ENCODE data around the gene HMCES.

The HMCES gene

DNA sequence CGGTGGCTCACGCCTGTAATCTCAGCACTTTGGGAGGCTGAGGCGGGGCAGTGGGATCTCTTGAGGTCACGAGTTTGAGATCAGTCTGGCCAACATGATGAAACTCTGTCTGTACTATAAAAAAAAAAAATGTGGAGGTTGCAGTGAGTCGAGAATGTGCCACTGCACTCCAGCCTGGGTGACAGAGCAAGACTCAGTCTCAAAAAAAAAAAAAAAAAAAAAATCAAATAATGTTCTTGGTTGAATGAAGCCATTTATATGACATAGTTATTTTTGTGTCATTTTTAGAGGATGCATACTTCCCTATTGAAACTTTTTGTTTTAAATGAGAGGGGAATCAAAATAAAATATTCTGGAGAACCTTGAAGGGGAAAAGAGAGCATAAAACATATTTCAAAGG, 3.1 kb downstream of the HMCES start:
- no peak overlapping the region for H3K4me3 ChIP-seq (ENCODE audit: low read depth in 1 of 2, low read length in 2 of 2)
- H3K79me2 ChIP-seq (ENCODE audit: insufficient read depth, low read length) = peaks cover 40% of the 10 kb centered on the region
- no peak overlapping the region for H3K27ac ChIP-seq (ENCODE audit: low read length)
- no peak for DNase-seq
- no peak for ATAC-seq (ENCODE audit: insufficient read depth, low read depth)
- H2AFZ ChIP-seq (ENCODE audit: low read depth, low read length) = no peak overlapping the region
- H3K9ac ChIP-seq (ENCODE audit: low read depth, low read length) = no peak overlapping the region
- H3K4me2 ChIP-seq (ENCODE audit: insufficient read depth, low read length) = no peak overlapping the region
- TF ChIP-seq, protein P1, sequence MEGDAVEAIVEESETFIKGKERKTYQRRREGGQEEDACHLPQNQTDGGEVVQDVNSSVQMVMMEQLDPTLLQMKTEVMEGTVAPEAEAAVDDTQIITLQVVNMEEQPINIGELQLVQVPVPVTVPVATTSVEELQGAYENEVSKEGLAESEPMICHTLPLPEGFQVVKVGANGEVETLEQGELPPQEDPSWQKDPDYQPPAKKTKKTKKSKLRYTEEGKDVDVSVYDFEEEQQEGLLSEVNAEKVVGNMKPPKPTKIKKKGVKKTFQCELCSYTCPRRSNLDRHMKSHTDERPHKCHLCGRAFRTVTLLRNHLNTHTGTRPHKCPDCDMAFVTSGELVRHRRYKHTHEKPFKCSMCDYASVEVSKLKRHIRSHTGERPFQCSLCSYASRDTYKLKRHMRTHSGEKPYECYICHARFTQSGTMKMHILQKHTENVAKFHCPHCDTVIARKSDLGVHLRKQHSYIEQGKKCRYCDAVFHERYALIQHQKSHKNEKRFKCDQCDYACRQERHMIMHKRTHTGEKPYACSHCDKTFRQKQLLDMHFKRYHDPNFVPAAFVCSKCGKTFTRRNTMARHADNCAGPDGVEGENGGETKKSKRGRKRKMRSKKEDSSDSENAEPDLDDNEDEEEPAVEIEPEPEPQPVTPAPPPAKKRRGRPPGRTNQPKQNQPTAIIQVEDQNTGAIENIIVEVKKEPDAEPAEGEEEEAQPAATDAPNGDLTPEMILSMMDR (IDR thresholded peaks at IDR 0.05; ENCODE audit: borderline replicate concordance, extremely low read depth, low read length, poor library complexity, severe bottlenecking) = no peak
- no peak for TF ChIP-seq EZH2 (IDR thresholded peaks at IDR 0.05; ENCODE audit: borderline replicate concordance, low read depth, low read length, severe bottlenecking)
- no peaks in the 10 kb centered on the region for H3K27me3 ChIP-seq (ENCODE audit: insufficient read depth, low read length, poor library complexity)
- H3K36me3 ChIP-seq (ENCODE audit: insufficient read depth, low read length) = peaks cover 22% of the 10 kb centered on the region
- H3K4me1 ChIP-seq (ENCODE audit: insufficient read depth, low read length) = peaks cover 50% of the 10 kb centered on the region
- 0 out of 2 replicates have a peak, but pooled peaks cover 4% of the 10 kb centered on the region for H4K20me1 ChIP-seq (ENCODE audit: insufficient read depth, low read length)
- no peaks in the 10 kb centered on the region for H3K9me3 ChIP-seq (ENCODE audit: insufficient read depth, low read length, severe bottlenecking)

DNA sequence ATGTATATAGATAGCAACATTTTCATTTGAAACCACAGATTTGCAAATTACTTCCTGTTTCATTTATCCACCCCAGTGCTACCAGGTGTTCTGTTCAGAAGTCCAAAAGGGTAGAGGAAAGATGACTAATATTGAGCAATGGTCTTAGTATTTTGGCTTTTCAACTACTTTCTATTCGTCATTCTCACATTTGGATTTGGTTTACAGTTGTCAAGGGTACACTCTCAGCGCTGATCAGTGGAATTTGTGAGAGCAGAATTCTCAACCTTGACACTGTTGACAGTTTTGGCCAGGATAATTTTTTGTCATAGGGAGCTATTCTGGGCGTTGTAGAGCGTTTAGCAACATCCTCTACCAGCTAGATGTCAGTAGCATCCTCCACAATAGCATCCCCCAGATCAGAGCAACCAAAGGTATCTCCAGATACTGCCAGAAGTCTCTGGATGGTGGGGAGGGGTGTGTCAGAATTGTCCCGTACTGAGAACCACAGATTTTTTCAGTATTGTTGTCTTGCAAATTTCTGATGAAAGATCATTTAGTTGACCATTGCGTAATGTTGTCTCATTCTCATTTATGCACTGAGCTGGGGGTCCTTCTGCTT, 4.2 kb downstream of the HMCES start:
- H3K4me1 ChIP-seq (ENCODE audit: insufficient read depth, low read length) = peaks cover 39% of the 10 kb centered on the region
- TF ChIP-seq, protein P1 (IDR thresholded peaks at IDR 0.05; ENCODE audit: borderline replicate concordance, extremely low read depth, low read length, poor library complexity, severe bottlenecking) = no peak
- TF ChIP-seq EZH2 (IDR thresholded peaks at IDR 0.05; ENCODE audit: borderline replicate concordance, low read depth, low read length, severe bottlenecking) = no peak
- H4K20me1 ChIP-seq (ENCODE audit: insufficient read depth, low read length) = 0 out of 2 replicates have a peak, but pooled peaks cover 4% of the 10 kb centered on the region
- no peak overlapping the region for H3K27ac ChIP-seq (ENCODE audit: low read length)
- H3K4me2 ChIP-seq (ENCODE audit: insufficient read depth, low read length) = no peak overlapping the region
- ATAC-seq (ENCODE audit: insufficient read depth, low read depth) (no peak), DNase-seq (no peak)
- no peak overlapping the region for H2AFZ ChIP-seq (ENCODE audit: low read depth, low read length)
- H3K36me3 ChIP-seq (ENCODE audit: insufficient read depth, low read length) = peaks cover 19% of the 10 kb centered on the region
- no peaks in the 10 kb centered on the region for H3K9me3 ChIP-seq (ENCODE audit: insufficient read depth, low read length, severe bottlenecking)
- H3K4me3 ChIP-seq (ENCODE audit: low read depth in 1 of 2, low read length in 2 of 2) = no peak overlapping the region
- H3K79me2 ChIP-seq (ENCODE audit: insufficient read depth, low read length) = peaks cover 43% of the 10 kb centered on the region
- H3K9ac ChIP-seq (ENCODE audit: low read depth, low read length) = no peak overlapping the region
- no peaks in the 10 kb centered on the region for H3K27me3 ChIP-seq (ENCODE audit: insufficient read depth, low read length, poor library complexity)

DNA sequence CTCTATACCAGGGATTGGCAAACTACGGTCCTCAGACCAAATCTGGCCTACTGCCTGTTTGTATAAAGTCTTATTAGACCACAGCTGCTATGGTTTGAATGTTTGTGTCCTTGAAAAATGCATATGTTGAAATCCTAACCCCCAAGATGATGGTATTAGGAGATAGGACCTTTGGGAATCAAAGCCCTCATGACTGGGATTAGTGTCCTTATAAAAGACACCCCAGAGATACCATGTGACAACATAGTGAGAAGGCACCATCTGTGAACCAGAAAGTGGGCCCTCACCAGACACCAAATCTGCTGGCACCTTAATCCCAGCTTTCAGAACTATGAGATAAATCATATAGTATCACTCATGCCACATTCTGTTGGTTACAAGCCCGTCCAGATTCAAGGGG, 7.4 kb downstream of the HMCES start:
- no peaks in the 10 kb centered on the region for H3K27me3 ChIP-seq (ENCODE audit: insufficient read depth, low read length, poor library complexity)
- H3K27ac ChIP-seq (ENCODE audit: low read length) = no peak overlapping the region
- no peak overlapping the region for H3K4me2 ChIP-seq (ENCODE audit: insufficient read depth, low read length)
- H3K36me3 ChIP-seq (ENCODE audit: insufficient read depth, low read length) = peaks cover 45% of the 10 kb centered on the region
- H2AFZ ChIP-seq (ENCODE audit: low read depth, low read length) = no peak overlapping the region
- H3K4me1 ChIP-seq (ENCODE audit: insufficient read depth, low read length) = peaks cover 16% of the 10 kb centered on the region
- peaks cover 23% of the 10 kb centered on the region for H3K79me2 ChIP-seq (ENCODE audit: insufficient read depth, low read length)
- H4K20me1 ChIP-seq (ENCODE audit: insufficient read depth, low read length) = 0 out of 2 replicates have a peak, but pooled peaks cover 4% of the 10 kb centered on the region
- ATAC-seq (ENCODE audit: insufficient read depth, low read depth) = no peak
- no peak for DNase-seq
- H3K4me3 ChIP-seq (ENCODE audit: low read depth in 1 of 2, low read length in 2 of 2) = no peak overlapping the region
- no peaks in the 10 kb centered on the region for H3K9me3 ChIP-seq (ENCODE audit: insufficient read depth, low read length, severe bottlenecking)
- TF ChIP-seq, protein P1 (IDR thresholded peaks at IDR 0.05; ENCODE audit: borderline replicate concordance, extremely low read depth, low read length, poor library complexity, severe bottlenecking) = no peak
- no peak for TF ChIP-seq EZH2 (IDR thresholded peaks at IDR 0.05; ENCODE audit: borderline replicate concordance, low read depth, low read length, severe bottlenecking)
- no peak overlapping the region for H3K9ac ChIP-seq (ENCODE audit: low read depth, low read length)
